GM19372 (cell line): ENCODE measurements around the gene ZNF785.
"Not testable (repeated sequence)": the region's sequence is repeated elsewhere in the genome, so short reads cannot be mapped to it uniquely, and the experiment has no call there.

Experiments
- ATAC-seq: cut with Tn5 transposase; IDR thresholded peaks from one replicate; pipeline ENCODE4 v1.9.1; 2021; ENCODE audit warnings: mild to moderate bottlenecking, low read depth, moderate library complexity; ENCODE audit not compliant: unreplicated experiment

The ZNF785 gene

DNA sequence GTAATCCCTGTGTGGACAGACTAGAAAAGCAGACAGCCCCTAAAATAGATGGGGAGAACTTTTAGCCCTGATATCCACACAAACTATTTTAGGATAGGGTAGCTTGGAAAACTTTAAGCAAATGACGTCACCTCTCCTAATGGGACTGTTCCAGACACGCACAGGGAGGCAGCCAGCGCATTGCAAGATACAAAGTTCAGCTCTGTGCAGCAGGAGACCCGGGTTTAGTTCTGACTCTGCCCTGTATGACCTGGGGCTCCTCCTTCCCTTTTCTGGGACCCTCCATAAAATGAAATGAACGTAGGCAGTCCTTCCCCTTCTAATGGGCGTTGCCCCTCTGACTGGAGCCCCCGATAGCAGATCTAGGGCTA is 18.4 kb upstream of the ZNF785 start:
- no peak for ATAC-seq

DNA sequence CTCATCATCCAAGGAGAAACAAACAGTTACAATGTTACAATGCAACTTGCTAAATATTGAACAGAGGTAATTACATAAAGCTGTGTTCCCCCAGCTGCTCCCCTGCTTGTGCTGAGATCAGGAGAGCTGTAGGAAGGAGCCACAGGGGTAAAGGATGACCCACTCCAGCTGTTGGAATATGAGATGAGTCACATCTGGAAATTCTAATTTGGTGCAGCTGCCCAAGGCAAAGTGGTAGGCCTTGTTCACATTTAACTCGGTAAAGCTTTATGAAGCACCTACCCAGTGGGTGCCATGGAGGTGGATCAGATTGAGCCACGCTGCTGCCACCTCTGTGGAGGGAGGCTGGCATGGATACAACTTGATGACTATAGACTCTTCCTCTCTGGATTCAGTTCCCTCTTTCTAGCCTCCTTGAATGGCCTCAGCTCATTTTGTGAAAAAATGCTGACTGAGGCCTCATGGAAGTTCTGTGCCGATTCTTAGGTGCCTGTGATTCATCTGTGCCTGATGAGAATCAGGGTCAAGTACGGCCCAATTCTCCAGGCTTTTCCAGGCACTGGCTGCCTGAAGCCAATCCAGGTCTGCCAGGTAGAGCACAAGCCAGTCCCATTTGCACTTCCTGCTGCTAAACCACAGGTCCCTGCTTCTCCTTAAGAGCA is 17.2 kb upstream of the ZNF785 start:
- no peak for ATAC-seq

DNA sequence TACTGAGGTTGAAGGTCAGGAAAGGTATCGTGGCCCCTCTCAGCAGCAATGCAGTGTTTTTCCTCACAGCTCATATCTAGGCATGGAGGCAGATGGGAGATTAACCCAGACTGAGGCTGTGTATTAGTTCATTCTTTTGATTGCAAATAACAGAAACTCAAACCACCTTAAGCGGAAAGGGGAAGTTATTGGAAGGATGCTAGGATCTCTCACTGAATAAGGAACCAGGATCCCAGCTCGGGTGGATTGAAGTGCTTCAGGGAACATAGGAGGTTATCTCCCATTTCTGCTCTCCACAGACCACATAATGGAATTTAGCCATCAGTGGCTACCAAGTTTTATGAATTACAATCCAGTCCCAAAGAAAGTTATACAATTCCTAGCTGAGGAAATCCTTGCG is 16.5 kb upstream of the ZNF785 start:
- no peak for ATAC-seq

DNA sequence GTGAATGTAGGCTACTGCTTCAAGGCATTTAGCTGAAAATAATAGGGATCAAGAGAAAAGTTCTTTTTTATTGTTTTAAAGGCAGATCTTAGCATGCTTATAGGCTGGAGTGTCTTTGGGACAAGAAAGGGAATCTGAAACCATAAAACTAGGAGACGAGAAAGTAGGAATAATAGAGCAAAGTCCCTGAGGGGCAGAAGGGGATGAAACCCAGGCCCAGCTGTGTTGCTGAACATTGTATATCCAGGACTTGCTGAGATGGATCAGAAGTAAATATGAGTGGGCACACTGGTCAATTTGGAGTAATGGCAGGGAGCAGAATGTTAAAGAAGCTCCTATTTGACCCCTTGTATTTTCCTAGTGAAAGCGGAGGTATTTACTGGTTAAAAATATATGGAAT is 15.4 kb upstream of the ZNF785 start:
- ATAC-seq: no peak

DNA sequence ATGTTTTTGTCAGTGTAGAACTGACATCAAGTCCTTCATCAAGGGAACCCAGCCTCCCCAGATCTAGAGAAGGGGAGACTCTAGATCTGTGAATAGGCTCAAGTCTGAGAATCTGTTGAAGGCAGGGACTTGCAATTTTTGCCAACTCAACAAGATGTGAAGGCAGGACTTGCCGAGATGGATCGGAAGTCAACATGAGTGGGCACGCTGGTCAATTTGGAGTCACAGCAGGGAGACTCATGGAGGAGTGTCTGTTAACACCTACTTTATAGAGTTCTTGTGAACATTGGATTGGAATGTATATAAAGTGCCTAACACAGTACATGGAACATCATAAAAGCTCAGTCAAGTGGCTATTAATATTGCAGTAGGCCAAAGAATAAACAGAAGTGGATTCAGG is 14.7 kb upstream of the ZNF785 start:
- ATAC-seq: no peak

DNA sequence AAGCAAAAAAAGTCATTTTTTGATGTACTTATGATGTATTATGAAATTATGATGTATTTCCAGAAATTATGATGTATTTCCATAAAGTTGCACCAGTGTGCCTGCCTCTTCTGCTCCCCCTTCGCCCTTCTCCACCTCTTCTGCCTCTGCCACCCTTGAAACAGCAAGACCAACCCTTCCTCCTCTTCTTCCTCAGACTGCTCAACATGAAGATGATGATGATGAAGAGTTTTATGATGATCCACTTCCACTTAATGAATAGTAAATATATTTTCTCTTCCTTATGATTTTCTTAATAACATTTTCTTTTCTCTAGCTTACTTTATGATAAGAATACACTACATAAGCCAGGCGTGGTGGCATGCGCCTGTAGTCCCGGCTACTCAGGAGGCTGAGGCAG is 7.4 kb upstream of the ZNF785 start:
- no peak for ATAC-seq

DNA sequence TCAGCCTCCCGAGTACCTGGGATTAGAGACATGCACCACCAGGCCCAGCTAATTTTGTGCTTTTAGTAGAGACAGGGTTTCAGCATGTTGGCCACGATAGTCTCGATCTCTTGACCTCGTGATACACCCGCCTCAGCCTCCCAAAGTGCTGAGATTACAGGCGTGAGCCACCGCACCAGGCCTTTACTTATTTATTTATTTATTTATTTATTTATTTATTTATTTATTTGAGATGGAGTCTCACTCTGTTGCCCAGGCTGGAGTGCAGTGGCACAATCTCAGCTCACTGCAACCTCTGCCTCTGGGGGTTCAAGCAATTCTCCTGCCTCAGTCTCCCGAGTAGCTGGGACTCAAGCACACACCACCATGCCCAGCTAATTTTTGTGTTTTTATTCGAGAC is 5.4 kb upstream of the ZNF785 start:
- ATAC-seq: not testable (repeated sequence)

DNA sequence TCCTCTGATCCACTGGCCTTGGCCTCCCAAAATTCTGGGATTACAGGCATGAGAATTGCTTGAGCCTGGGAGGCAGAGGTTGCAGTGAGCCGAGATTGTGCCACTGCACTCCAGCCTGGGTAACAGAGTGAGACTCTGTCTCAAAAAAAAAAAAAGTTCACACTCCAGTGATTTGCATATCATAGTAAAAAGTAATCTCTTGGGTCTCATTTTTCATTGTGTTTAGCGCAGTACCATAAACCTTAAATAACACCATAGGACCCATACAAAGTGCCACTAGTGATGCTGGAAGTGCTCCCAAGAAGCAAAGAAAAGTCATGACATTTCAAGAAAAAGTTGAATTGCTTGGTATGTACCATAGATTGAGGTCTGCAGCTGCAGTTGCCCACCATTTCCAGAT is 4.1 kb upstream of the ZNF785 start:
- not testable (repeated sequence) for ATAC-seq

DNA sequence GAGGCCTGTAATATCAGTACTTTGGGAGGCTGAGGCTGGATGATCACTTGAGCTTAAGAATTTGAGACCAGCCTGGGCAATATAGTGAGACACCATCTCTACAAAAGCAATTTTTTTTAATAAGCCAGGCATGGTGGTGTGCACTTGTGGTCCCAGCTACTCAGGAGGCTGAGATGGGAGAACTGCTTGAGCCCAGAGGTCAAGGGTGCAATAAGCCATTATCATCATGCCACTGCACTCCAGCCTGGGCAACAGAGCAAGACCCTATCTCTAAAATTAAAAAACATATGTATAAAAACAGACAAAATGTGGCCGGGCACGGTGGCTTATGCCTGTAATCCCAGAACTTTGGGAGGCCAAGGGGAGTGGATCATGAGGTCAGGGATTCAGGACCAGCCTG is 3.2 kb upstream of the ZNF785 start:
- ATAC-seq: no peak

DNA sequence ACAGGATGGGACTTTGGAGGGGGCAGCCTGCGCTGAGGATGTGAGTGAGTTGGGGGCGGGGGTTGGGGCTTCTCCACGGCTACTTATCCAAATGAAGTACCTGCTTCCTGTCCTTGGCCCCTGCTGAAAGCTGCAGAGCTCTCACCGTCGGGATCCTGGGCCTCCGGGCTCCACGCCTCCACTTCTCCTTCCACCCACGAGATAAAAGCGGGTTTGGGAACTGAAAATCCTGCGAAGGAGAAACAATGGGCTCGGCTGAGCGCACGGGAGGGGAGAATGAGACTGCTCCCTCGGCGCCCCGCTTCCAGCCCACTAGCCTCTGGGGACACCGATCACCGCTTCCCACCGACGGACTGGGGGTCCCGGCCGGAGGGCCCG is 486 bp downstream of the ZNF785 start:
- peak; percentile 25 for ATAC-seq

DNA sequence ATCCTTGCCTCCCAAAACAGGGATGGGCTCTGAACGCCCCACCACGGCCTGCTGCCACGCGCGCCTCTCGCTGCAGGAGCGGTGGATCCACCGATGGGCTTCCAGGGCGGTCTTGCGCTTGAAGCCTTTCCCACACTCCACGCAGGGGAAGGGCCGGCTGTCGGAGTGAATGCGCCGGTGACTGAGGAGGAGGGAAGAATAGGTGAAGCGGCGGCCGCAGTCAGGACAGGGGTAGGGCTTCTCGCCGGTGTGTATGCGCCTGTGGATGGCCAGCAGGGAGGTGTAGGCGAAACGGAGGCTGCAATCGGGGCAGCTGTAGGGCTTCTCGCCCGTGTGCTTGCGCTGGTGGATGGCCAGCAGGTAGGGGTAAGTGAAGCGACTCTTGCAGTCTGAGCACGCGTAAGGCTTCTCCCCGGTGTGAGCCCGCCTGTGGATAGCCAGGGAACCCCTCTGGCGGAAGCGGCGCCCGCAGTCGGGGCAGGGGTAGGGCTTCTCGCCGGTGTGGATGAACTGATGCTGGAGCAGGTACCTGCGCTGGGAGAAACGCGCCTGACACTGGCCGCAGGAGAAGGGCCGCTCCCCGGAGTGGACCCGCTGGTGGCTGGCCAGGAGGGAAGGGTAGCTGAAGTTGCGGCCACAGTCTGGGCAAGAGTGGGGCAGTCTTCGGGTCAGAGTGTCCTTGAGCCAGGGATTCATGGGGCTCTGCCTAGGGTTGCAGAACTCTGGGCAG is 2.7 kb downstream of the ZNF785 start:
- no peak for ATAC-seq

DNA sequence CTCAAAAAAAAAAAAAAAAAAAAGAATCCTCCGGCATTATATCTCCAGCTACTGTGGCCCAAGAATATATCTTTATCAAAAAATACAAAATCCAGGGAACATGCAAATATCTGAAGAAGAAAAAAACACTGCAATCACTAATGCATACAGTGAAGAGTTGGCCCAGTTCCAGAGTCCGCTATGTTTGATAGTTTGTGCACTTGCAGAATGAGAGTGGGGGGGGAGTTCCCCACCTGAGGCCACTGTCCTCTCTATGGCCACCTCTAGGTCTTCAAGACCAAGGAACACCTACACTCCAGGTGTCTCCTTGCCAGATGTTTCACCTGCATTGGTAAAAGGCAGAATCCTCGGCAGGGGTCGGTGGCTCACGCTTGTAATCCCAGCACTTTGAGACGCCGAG is 4.0 kb downstream of the ZNF785 start:
- ATAC-seq: no peak

DNA sequence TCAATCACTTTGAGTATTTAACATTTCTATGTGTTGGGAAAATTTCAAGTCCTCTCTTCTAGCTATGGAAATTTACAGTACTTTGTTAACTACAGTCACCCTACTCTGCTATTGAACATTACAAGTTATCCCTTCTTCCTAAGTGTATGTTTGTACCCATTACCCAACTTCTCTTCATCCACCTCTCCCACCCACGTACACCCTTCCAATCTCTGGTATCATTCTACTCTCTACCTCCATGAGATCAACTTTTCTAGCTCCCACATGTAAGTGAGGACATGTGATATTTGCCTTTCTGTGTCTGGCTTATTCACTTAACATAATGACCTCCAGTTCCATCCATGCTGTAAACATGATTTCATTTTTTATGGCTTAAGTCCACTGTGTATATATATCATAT is 10.8 kb downstream of the ZNF785 start:
- ATAC-seq: no peak

DNA sequence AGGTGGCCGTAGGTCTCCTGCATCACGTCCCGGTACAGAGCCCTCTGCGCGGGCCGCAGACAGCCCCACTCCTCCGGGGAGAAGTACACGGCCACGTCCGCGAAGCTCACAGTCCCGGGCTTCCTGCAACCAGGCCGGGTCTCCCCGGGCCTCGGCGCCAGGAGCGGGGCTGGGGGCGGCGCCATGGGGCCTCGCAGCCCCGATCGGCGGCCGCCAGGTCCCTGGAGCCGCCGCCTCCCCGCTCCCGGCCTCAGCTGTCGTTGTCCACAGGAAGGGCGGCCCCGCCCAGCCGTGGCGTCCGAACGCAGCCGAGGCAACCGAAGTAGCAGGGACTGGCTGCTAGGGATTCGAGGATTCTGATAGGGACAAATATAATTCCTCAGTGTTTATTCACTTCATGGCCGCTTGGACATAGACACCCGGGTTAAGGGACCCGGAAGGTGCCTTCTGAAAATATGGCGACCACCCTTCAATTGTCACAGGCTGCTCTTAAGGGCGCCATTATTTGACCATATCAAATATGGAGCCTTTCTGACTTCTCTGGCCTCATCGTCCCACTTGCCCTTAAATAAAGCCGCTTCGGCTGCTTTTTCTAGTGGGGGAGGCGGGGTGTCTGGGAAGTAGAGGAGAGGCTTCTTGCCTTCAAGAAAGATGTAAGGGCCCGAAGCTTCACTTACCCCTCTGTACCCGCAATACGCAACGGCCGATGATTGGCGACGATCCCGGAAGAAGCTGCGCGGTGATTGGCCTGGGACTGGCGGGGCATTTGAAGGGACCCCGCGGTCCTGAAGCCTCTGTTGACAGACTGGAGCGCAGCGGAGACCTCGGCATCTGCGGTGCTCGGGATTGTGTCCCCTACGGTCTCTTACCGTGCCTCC is 13.8 kb downstream of the ZNF785 start, which contains the start of gene ZNF688:
ZNF688 (minus strand) TSS at position 270 of the 878 bp plus-strand sequence; CDS start at position 185, 85 bp downstream.
- peak; percentile 80 for ATAC-seq

DNA sequence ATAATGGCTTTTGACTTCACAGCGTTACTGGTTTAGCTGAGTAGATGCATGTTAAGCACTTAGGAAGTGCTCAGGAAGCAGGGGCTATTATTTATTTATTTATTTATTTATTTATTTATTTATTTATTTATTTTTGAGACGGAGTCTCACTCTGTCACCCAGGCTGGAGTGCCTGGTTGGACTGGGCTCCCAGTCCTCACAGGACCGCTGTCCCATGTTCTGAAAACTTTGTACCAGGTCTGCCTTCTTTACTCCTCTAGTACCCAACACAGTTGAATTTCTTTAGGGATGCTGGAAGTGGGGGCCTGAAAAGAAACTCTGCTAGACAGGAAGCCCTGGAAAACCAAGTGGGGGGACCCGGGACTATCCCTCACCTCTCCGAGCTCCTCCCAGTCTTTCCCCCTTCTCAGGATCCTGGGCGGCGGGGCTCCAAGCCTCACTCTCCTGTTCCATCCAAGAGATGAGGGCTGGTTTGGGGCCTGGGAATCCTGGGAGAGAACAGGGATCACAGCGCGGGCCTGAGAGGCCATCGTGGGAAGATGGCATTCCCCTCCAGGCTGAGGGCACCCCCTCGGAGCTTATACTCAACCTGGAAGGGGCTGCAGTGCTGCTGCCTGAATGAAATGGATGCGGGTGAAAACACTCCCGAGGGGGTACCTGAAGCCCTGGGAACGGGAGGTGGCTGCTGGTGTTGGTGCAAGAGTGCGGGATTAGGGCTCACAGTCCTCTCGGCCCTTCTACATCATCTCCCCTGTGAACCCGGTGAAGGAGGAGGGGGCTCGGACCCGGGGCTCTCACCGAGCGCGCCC is 14.7 kb downstream of the ZNF785 start:
- no peak for ATAC-seq

DNA sequence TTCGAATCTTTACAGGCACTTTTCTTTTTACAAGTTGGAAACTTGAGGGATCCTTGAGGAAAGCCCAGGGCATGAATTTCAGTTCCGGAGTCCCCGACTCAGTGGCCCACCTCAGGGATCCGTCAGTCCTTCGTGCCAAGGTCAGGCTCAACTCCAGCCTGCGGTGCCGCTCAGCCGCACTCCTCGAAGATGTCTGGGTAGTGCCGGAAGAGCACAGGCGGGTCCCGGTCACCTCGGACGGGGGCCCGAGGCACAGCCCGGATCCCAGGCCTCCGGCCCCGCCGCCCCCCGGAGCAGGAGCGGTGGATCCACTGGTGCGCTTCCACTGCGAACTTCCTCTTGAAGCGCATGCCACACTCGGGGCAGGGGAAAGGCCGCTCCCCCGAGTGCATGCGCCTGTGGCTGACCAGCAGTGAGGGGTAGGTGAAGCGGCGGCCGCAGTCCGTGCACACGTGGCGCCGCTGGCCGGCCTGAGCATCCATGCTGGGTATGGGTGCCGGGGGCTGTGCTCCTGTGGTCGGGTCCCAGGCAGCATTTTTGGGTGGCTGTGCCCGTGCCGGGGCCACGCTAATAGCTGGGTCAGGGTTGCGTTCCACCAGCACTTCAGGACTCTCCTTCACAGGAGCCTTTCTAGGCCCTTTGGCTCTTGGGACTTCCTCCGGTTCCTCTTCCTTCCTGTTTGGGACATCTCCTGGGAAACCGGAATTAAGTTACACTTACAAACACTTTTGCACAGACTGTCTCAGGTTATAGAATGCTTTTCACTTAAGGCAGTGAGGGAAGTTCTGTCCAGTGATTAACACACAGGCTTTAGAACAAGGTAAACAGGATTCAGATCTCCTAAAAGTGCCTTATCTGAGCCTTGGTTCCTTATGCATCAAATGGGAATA is 15.5 kb downstream of the ZNF785 start:
- ATAC-seq: no peak

DNA sequence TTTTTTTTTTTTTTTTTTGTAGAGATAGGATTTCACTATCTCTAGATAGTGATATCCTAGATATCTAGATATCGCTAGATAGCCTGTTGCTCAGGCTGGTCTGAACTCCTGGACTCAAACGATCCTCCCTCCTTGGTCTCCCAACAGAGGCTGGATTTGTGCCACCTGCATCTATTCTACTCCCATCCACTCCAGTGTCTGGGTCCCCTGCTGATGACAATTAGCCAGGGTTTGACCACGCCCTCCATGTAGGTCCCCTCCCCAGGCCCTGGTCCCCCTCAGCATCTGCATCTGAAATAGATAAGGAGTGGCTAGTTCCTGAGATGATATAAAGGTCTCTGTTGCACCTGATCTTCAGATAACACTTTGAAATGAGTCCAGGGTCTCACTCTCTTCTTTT is 16.2 kb downstream of the ZNF785 start:
- no peak for ATAC-seq

DNA sequence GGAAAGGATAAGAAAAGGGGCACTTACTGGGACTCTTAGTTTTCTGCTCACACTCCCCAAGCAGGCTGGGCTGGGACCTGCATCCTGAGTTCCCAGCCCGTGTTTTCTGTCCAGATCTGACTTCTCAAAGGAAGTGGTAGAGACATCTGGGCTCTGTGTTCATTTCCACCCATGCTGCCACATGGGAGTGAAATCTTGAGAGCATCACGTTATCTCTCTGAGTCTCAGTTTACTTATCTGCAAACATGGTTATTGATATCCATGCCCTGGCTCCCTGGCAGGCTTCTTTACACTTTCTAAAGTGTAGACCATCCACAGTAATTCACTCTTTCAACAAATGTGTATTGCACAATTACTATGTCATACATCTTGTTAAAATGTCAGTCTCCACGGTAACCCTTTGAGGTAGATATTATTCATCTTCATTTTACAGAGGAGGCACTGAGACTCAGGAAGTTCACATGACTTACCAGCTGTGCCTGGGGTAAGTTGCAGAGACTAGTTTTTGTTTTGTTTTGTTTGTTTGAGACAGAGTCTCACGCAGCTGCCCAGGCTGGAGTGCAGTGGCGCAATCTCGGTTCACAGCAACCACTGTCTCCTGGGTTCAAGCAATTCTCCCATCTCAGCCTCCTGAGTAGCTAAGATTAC is 17.4 kb downstream of the ZNF785 start:
- no peak for ATAC-seq
